ENCODE results near the gene RALGAPA1. TPM values are rescaled to one million over a fixed set of nuclear protein-coding genes. Genes with fewer than 3 reads are reported as not detected.
"Not testable (repeated sequence)": the region's sequence is repeated elsewhere in the genome, so short reads cannot be mapped to it uniquely, and the experiment has no call there.

Gene RALGAPA1
- total RNA-seq, 3 donors from 2014 or later (not counting 1 experiment from before 2014, with no cell fraction given), result 66.5 to 101 (median 90.7) TPM

- Histone ChIP-seq H3K4me3 (ENCODE audit: low read length) (no peak overlapping the region), H3K36me3 (ENCODE audit: control insufficient read depth, insufficient read depth, low read length) (peaks cover 31% of the 10 kb centered on the region), H3K27me3 (ENCODE audit: control insufficient read depth, insufficient read depth, low read length) (no peaks in the 10 kb centered on the region), H3K9me3 (ENCODE audit: control insufficient read depth, insufficient read depth, low read length) (no peaks in the 10 kb centered on the region), H3K27ac (ENCODE audit: low read length) (no peak overlapping the region), H3K4me1 (ENCODE audit: control insufficient read depth, insufficient read depth, low read length) (no peaks in the 10 kb centered on the region)
- DNase-seq (peak in 1 of 2 donors; percentile 57), ATAC-seq (peak; percentile 67 to 81 (median 75))
- H3K4me1 Mint-ChIP-seq, result no peaks in the 10 kb centered on the region
- WGBS (ENCODE audit: insufficient coverage), result no CpG with 5 or more reads among the region's 1 CpG
- H3K36me3 Mint-ChIP-seq, result peaks cover 15% of the 10 kb centered on the region
- H3K4me3 Mint-ChIP-seq, result no peak overlapping the region
- peak; percentile 71 for TF ChIP-seq CTCF (IDR thresholded peaks at IDR 0.05)
- no peaks in the 10 kb centered on the region for H3K27me3 Mint-ChIP-seq (ENCODE audit: low read depth in 2 of 2)
- intact Hi-C loops (cut with micrococcal nuclease), result no loop called here
- H3K27ac Mint-ChIP-seq, result no peak overlapping the region
- no peaks in the 10 kb centered on the region for H3K9me3 Mint-ChIP-seq
Observed at GRCh38 chr14:35687335-35687939, 121.7 kb downstream of the RALGAPA1 start.

GRCh38 chr14:35683688-35684087 lies 125.4 kb downstream of the RALGAPA1 start:
- H3K27me3 Mint-ChIP-seq (ENCODE audit: low read depth in 2 of 2); ATAC-seq; H3K27ac ChIP-seq (ENCODE audit: low read length); H3K9me3 ChIP-seq (ENCODE audit: control insufficient read depth, insufficient read depth, low read length); H3K9me3 Mint-ChIP-seq; H3K4me1 Mint-ChIP-seq; H3K4me3 Mint-ChIP-seq; H3K27me3 ChIP-seq (ENCODE audit: control insufficient read depth, insufficient read depth, low read length); H3K4me3 ChIP-seq (ENCODE audit: low read length); intact Hi-C loops (cut with micrococcal nuclease); H3K27ac Mint-ChIP-seq; H3K4me1 ChIP-seq (ENCODE audit: control insufficient read depth, insufficient read depth, low read length); H3K36me3 Mint-ChIP-seq; DNase-seq: not testable (repeated sequence)
- 100% methylated on average over 1 of the region's 4 CpGs for WGBS (ENCODE audit: insufficient coverage)
- peaks cover 31% of the 10 kb centered on the region for H3K36me3 ChIP-seq (ENCODE audit: control insufficient read depth, insufficient read depth, low read length)

- H3K36me3 Mint-ChIP-seq, result no peaks in the 10 kb centered on the region
Observed at GRCh38 chr14:35682802-35683201, 126.3 kb downstream of the RALGAPA1 start.

More at GRCh38 chr14:35682802-35683201, 126.3 kb downstream of the RALGAPA1 start:
- ATAC-seq (no peak), DNase-seq (no peak)
- Histone ChIP-seq H3K4me1 (ENCODE audit: control insufficient read depth, insufficient read depth, low read length) (no peaks in the 10 kb centered on the region), H3K36me3 (ENCODE audit: control insufficient read depth, insufficient read depth, low read length) (peaks cover 26% of the 10 kb centered on the region), H3K27ac (ENCODE audit: low read length) (no peak overlapping the region), H3K4me3 (ENCODE audit: low read length) (no peak overlapping the region), H3K9me3 (ENCODE audit: control insufficient read depth, insufficient read depth, low read length) (no peaks in the 10 kb centered on the region), H3K27me3 (ENCODE audit: control insufficient read depth, insufficient read depth, low read length) (no peaks in the 10 kb centered on the region)
- Mint-ChIP-seq H3K9me3 (no peaks in the 10 kb centered on the region), H3K27me3 (ENCODE audit: low read depth in 2 of 2) (no peaks in the 10 kb centered on the region), H3K4me3 (no peak overlapping the region), H3K4me1 (no peaks in the 10 kb centered on the region), H3K27ac (no peak overlapping the region)
- intact Hi-C loops (cut with micrococcal nuclease), result no loop called here
- WGBS (ENCODE audit: insufficient coverage), result 93% methylated on average over 2 of the region's 2 CpGs
- no peak for TF ChIP-seq CTCF (IDR thresholded peaks at IDR 0.05)

All from natural killer cell (primary cell).